Thyroid gland (tissue), 4 donors: ENCODE data around the gene SMO. TPM values are rescaled to one million over a fixed set of nuclear protein-coding genes. Genes with fewer than 3 reads are reported as not detected.
"Not testable (repeated sequence)": the region's sequence is repeated elsewhere in the genome, so short reads cannot be mapped to it uniquely, and the experiment has no call there.

ENCODE experiments used
- DNase-seq, 2 donors: peaks; one replicate each; pipeline ENCODE4 v3.0.0-alpha.2; 2019
- H3K27ac ChIP-seq, 3 donors: fragments of 200-600 bp; sonication (generic); 1 replicate in 2 of 3; 2 replicates in 1 of 3; pipeline ENCODE4 v1.5.1; 2016 to 2019; ENCODE audit warnings: mild to moderate bottlenecking in 1 of 3, moderate library complexity in 1 of 3
- H3K27me3 ChIP-seq: fragments of 200-600 bp; sonication (generic); one replicate; pipeline ENCODE4 v1.5.1; 2019
- H3K36me3 ChIP-seq, 2 donors: fragments of 200-600 bp; sonication (generic); one replicate each; pipeline ENCODE4 v1.5.1; 2016 to 2019
- H3K4me1 ChIP-seq, 2 donors: fragments of 200-600 bp; sonication (generic); one replicate each; pipeline ENCODE4 v1.5.1; 2017 to 2019
- H3K4me3 ChIP-seq, 3 donors: fragments of 200-600 bp; sonication (generic); replicated peaks in 1 of 3; 1 replicate in 2 of 3; 2 replicates in 1 of 3; pipeline ENCODE4 v1.5.1; 2016; ENCODE audit warnings: mild to moderate bottlenecking in 1 of 3
- H3K9me3 ChIP-seq: fragments of 200-600 bp; sonication (generic); one replicate; pipeline ENCODE4 v1.5.1; 2017
- CTCF ChIP-seq, 6 experiments: fragments of 200-600 bp in 3 of 6; fragments of 450-650 bp in 3 of 6; sonication (generic) in 3 of 6; IDR thresholded peaks; one replicate each; pipeline ENCODE4 v1.5.1; 2016 to 2019; ENCODE audit warnings: antibody characterized with exemption in 6 of 6, mild to moderate bottlenecking in 2 of 6, inconsistent platforms in 1 of 6, moderate library complexity in 1 of 6
- POLR2A ChIP-seq, 2 donors: fragments of 450-650 bp; IDR thresholded peaks; one replicate each; pipeline ENCODE4 v1.6.1; 2017; ENCODE audit warnings: antibody characterized with exemption in 2 of 2, mild to moderate bottlenecking in 2 of 2, moderate library complexity in 1 of 2
- WGBS, 2 donors: methylation state at CpG; one replicate each; pipeline ENCODE4 v1.1.5; 2017; 5-methylcytosine and 5-hydroxymethylcytosine counted together
- intact Hi-C: fragments of 100-400 bp; cut with DNase I; formaldehyde crosslinking; loops from one replicate; pipeline ENCODE4 v1.15.1; 2023
- total RNA-seq, 4 donors: library from RNA; depleted of rRNA; stranded (reverse); fragments of >200 nt; gene quantifications; one replicate each; pipeline ENCODE4 v1.2.3, GENCODE V29; 2016

Gene SMO
- total RNA-seq, 4 donors from 2014 or later: 10.5 to 17.4 (median 14.7) TPM

GRCh38 chr7:129212596-129212995 lies 24.2 kb downstream of the SMO start:
- WGBS, 2 donors: 85 to 90% methylated on average over 2 to 4 of the region's 4 CpGs
- intact Hi-C loops: loop anchor here (5.0 kb wide), 2 partner anchors 50 to 310 kb away; no protein-coding TSS in a partner anchor
- Histone ChIP-seq H3K4me1 (peaks cover 0 to 6% of the 10 kb centered on the region in 2 donors), H3K4me3 (no peak overlapping the region), H3K9me3 (no peaks in the 10 kb centered on the region), H3K27ac (no peak overlapping the region), H3K36me3 (peaks cover 0 to 2% of the 10 kb centered on the region in 2 donors), H3K27me3 (no peaks in the 10 kb centered on the region)
- no peak for DNase-seq
- TF ChIP-seq POLR2A (IDR thresholded peaks at IDR 0.05): no peak
- TF ChIP-seq CTCF (IDR thresholded peaks at IDR 0.05): no peak

GRCh38 chr7:129213828-129214227 lies 25.4 kb downstream of the SMO start:
- H3K36me3 ChIP-seq: peaks cover 0 to 2% of the 10 kb centered on the region in 2 donors
- WGBS, 2 donors: 60 to 70% methylated on average over 11 to 15 of the region's 15 CpGs

GRCh38 chr7:129215691-129216090 lies 27.3 kb downstream of the SMO start:
- WGBS, 2 donors: 2 to 29% methylated on average over 10 to 14 of the region's 15 CpGs
- H3K27ac ChIP-seq, H3K9me3 ChIP-seq, H3K27me3 ChIP-seq, H3K4me1 ChIP-seq, H3K36me3 ChIP-seq, H3K4me3 ChIP-seq: not testable (repeated sequence)
- intact Hi-C loops: loop anchor here (5.0 kb wide), 1 partner anchor 57 kb away; no protein-coding TSS in a partner anchor
- peak; percentile 84 for DNase-seq

More at GRCh38 chr7:129213828-129214227, 25.4 kb downstream of the SMO start:
- no peak overlapping the region for H3K27ac ChIP-seq
- TF ChIP-seq POLR2A (IDR thresholded peaks at IDR 0.05) (no peak), CTCF (IDR thresholded peaks at IDR 0.05) (no peak)
- H3K4me1 ChIP-seq: peaks cover 0 to 6% of the 10 kb centered on the region in 2 donors
- intact Hi-C loops: loop anchor here (5.0 kb wide), 2 partner anchors 52 to 312 kb away; no protein-coding TSS in a partner anchor
- no peak overlapping the region for H3K4me3 ChIP-seq
- no peaks in the 10 kb centered on the region for H3K9me3 ChIP-seq
- DNase-seq: peak; percentile 28 to 30
- H3K27me3 ChIP-seq: no peaks in the 10 kb centered on the region

DNA sequence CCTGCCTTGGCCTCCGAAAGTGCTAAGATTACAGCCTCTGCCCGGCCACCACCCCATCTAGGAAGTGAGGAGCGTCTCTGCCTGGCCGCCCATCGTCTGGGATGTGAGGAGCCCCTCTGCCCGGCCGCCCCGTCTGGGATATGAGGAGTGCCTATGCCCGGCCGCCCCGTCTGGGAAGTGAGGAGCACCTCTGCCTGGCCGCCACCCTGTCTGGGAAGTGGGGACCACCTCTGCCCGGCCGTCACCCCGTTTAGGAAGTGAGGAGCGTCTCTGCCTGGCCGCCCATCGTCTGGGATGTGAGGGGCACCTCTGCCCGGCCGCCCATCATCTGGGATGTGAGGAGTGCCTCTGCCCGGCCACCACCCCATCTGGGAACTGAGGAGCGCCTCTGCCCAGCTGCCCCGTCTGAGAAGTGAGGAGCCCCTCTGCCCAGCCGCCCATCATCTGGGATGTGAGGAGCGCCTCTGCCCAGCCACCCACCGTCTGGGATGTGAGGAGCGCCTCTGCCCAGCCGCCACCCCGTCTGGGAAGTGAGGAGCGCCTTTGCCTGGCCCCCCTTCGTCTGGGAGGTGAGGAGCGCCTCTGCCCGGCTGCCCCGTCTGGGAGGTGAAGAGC lies 27.8 kb downstream of the SMO start:
- not testable (repeated sequence) for H3K27ac ChIP-seq, H3K36me3 ChIP-seq, DNase-seq, H3K27me3 ChIP-seq, H3K9me3 ChIP-seq, H3K4me3 ChIP-seq, H3K4me1 ChIP-seq
- 83 to 89% methylated on average over 12 to 18 of the region's 34 CpGs for WGBS, 2 donors
- intact Hi-C loops: loop anchor here (5.0 kb wide), 1 partner anchor 56 kb away; no protein-coding TSS in a partner anchor

- not testable (repeated sequence) for H3K9me3 ChIP-seq, H3K4me3 ChIP-seq, H3K36me3 ChIP-seq, H3K4me1 ChIP-seq, H3K27me3 ChIP-seq, DNase-seq, H3K27ac ChIP-seq
- WGBS, 2 donors: 72 to 81% methylated on average over 8 of the region's 8 CpGs
- intact Hi-C loops: loop anchor here (5.0 kb wide), 1 partner anchor 55 kb away; no protein-coding TSS in a partner anchor
Measured at GRCh38 chr7:129216821-129217416, 28.5 kb downstream of the SMO start.

DNA sequence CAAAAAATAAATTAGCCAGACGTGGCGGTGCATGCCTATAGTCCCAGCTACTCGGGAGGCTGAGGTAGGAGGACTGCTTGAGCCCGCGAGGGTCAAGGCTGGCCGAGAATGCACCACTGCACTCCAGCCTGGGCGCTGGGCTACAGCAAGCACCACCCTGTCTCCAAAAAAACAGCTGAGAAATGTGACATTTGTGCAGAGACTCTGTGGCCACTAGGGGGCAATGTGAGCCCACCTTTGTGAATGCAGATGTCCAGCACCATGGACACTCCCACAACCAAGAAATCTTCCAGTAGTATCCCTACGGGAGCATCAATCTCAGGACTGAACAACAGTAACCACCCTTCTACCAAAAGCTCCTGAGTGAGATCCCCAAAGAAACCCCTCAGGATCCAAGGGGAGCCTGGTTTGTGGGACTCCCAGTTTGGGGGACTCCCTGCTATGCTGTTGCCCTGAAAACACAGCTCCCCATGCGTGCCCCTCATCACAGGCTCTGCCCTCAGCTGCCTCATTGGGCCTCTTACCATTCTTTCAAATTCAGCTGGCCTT lies 30.2 kb downstream of the SMO start:
- Histone ChIP-seq H3K4me3 (no peak overlapping the region), H3K27ac (no peak overlapping the region), H3K36me3 (no peaks in the 10 kb centered on the region), H3K27me3 (no peaks in the 10 kb centered on the region), H3K9me3 (no peaks in the 10 kb centered on the region), H3K4me1 (peaks cover 0 to 6% of the 10 kb centered on the region in 2 donors)
- peak; percentile 88 to 90 for DNase-seq
- 18 to 19% methylated on average over 8 to 9 of the region's 9 CpGs for WGBS, 2 donors
- intact Hi-C loops: loop anchor here (2.0 to 5.0 kb wide), 2 partner anchors 54 to 78 kb away; no protein-coding TSS in a partner anchor
- TF ChIP-seq POLR2A (IDR thresholded peaks at IDR 0.05): no peak
- peak; percentile 82 to 97 (median 92) for TF ChIP-seq CTCF (IDR thresholded peaks at IDR 0.05)

DNA sequence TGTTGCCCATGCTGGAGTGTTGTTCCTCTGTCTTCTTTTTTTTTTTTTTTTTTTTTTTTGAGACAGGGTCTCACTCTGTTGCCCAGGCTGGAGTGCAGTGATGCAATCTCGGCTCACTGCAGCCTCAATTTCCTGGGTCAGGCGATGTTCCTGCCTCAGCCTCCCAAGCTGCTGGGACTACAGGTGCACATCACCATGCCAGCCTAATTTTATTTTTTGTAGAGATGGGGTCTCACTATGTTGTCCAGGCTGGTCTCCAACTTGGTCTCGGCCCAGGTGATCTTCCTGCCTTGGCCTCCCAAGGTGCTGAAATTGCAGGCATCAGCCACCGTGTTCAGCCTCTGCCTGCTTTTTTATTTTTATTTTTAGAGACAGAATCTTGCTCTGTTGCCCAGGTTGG lies 30.7 kb downstream of the SMO start:
- H3K36me3 ChIP-seq: not testable (repeated sequence)
- 87 to 96% methylated on average over 4 of the region's 4 CpGs for WGBS, 2 donors

More for the DNA sequence above, 30.7 kb downstream of the SMO start:
- H3K4me3 ChIP-seq, H3K9me3 ChIP-seq, H3K27ac ChIP-seq, DNase-seq, H3K27me3 ChIP-seq: not testable (repeated sequence)
- H3K4me1 ChIP-seq: peaks cover 4 to 12% of the 10 kb centered on the region in 2 donors
- intact Hi-C loops: loop anchor here (2.0 to 5.0 kb wide), 2 partner anchors 53 to 78 kb away; no protein-coding TSS in a partner anchor
